Measurements from ENCODE around the gene CDK7.

GRCh38 chr5:69279517-69279916 lies 44.8 kb downstream of the CDK7 start:
- TF ChIP-seq CTCF (IDR thresholded peaks at IDR 0.05; ENCODE audit: low read length) (no peak), EZH2 (IDR thresholded peaks at IDR 0.05; ENCODE audit: borderline replicate concordance, low read length) (no peak)
